ENCODE results near the gene CAPZA2.
"Not testable (repeated sequence)": the region's sequence is repeated elsewhere in the genome, so short reads cannot be mapped to it uniquely, and the experiment has no call there.

Gene CAPZA2

GRCh38 chr7:116929914-116930913 is 67.8 kb downstream of the CAPZA2 start:
- no peak overlapping the region for H3K4me3 ChIP-seq (ENCODE audit: low read depth, low read length)
- TF ChIP-seq CTCF (IDR thresholded peaks at IDR 0.05; ENCODE audit: low read depth, low read length) = peak; percentile 70

- TF ChIP-seq CTCF (IDR thresholded peaks at IDR 0.05; ENCODE audit: low read depth, low read length) = no peak
Observed at GRCh38 chr7:116932566-116932965, 70.2 kb downstream of the CAPZA2 start.

GRCh38 chr7:116933465-116933864 is 71.1 kb downstream of the CAPZA2 start:
- TF ChIP-seq CTCF (IDR thresholded peaks at IDR 0.05; ENCODE audit: low read depth, low read length) = no peak
- H3K4me3 ChIP-seq (ENCODE audit: low read depth, low read length) = no peak overlapping the region

More at GRCh38 chr7:116932566-116932965, 70.2 kb downstream of the CAPZA2 start:
- no peak overlapping the region for H3K4me3 ChIP-seq (ENCODE audit: low read depth, low read length)

- no peak for TF ChIP-seq CTCF (IDR thresholded peaks at IDR 0.05; ENCODE audit: low read depth, low read length)
- H3K4me3 ChIP-seq (ENCODE audit: low read depth, low read length) = no peak overlapping the region
Observed at GRCh38 chr7:116934580-116934979, 72.2 kb downstream of the CAPZA2 start.

GRCh38 chr7:116936844-116937243 is 74.5 kb downstream of the CAPZA2 start:
- H3K4me3 ChIP-seq (ENCODE audit: low read depth, low read length) = not testable (repeated sequence)

- no peak overlapping the region for H3K4me3 ChIP-seq (ENCODE audit: low read depth, low read length)
- no peak for TF ChIP-seq CTCF (IDR thresholded peaks at IDR 0.05; ENCODE audit: low read depth, low read length)
Observed at GRCh38 chr7:116938678-116939077, 76.3 kb downstream of the CAPZA2 start.

GRCh38 chr7:116940689-116941370 is 78.4 kb downstream of the CAPZA2 start:
- no peak for TF ChIP-seq CTCF (IDR thresholded peaks at IDR 0.05; ENCODE audit: low read depth, low read length)
- no peak overlapping the region for H3K4me3 ChIP-seq (ENCODE audit: low read depth, low read length)
